HG02642 (cell line): ENCODE data around the gene KRTAP6-3.

Experiments
- ATAC-seq: cut with Tn5 transposase; IDR thresholded peaks from one replicate; pipeline ENCODE4 v1.9.1; 2021; ENCODE audit warnings: mild to moderate bottlenecking; ENCODE audit not compliant: unreplicated experiment, poor library complexity

Gene KRTAP6-3

GRCh38 chr21:30623362-30623761, 31.1 kb downstream of the KRTAP6-3 start:
- no peak for ATAC-seq

GRCh38 chr21:30625449-30626165, 33.4 kb downstream of the KRTAP6-3 start:
- no peak for ATAC-seq

- ATAC-seq: no peak
Measured at GRCh38 chr21:30628109-30628508, 35.9 kb downstream of the KRTAP6-3 start.

- ATAC-seq: no peak
Measured at GRCh38 chr21:30629200-30629599, 37.0 kb downstream of the KRTAP6-3 start.

GRCh38 chr21:30634906-30635305, 42.7 kb downstream of the KRTAP6-3 start, which contains the start of gene KRTAP20-2:
Gene KRTAP20-2 (plus strand): TSS chr21:30635206. CDS start chr21:30635264, 58 bp downstream.
- ATAC-seq: no peak

- ATAC-seq: no peak
Measured at GRCh38 chr21:30638686-30639085, 46.4 kb downstream of the KRTAP6-3 start.

- no peak for ATAC-seq
Measured at GRCh38 chr21:30642564-30642963, 50.3 kb downstream of the KRTAP6-3 start, which contains the start of gene KRTAP20-3. Gene KRTAP20-3 (plus strand): TSS chr21:30642864.
